Caco-2 (cell line): ENCODE results near the gene ST6GALNAC3. TPM values are rescaled to one million over a fixed set of nuclear protein-coding genes. Genes with fewer than 3 reads are reported as not detected.

Experiments
- BruUV-seq: library from RNA; stranded (reverse); fragments of 400-500 nt; replicated peaks from 2 replicates; lab custom pipeline; 2021; lab: Mats Ljungman, UMichigan
- CTCF ChIA-PET: fragments of 300-600 bp; sonication (Branson Sonifier 250); formaldehyde crosslinking; loops from one replicate; lab custom pipeline; 2022; ENCODE audit warnings: antibody characterized with exemption; lab: Charles Lee
- POLR2A ChIA-PET: fragments of 300-600 bp; sonication (Branson Sonifier 250); formaldehyde crosslinking; loops from one replicate; lab custom pipeline; 2022; ENCODE audit warnings: antibody characterized with exemption; lab: Charles Lee
- DNase-seq, 2 experiments: peaks; one replicate each; pipeline versions ENCODE4 v3.0.0 to v3.0.0-alpha.2; 2020 to 2022
- H3K27me3 ChIP-seq: replicated peaks from 2 replicates; pipeline ENCODE4 v1.6.0; 2011; ENCODE audit warnings: low read length; ENCODE audit not compliant: control insufficient read depth, insufficient read depth
- H3K36me3 ChIP-seq: 2 replicates; pipeline ENCODE4 v1.5.1; 2011; ENCODE audit warnings: low read length; ENCODE audit not compliant: control insufficient read depth, insufficient read depth
- H3K4me1 ChIP-seq: fragments of 250-450 bp; sonication (Bioruptor Pico); 2 replicates; pipeline ENCODE4 v1.5.1; 2020; ENCODE audit warnings: mild to moderate bottlenecking
- H3K4me3 ChIP-seq: 2 replicates; pipeline ENCODE4 v1.5.1; 2011; ENCODE audit warnings: low read depth, mild to moderate bottlenecking, control low read depth, low read length
- H3K9me3 ChIP-seq: fragments of 250-450 bp; sonication (Bioruptor Pico); 2 replicates; pipeline ENCODE4 v1.5.1; 2020; ENCODE audit warnings: mild to moderate bottlenecking, moderate library complexity
- H3K27ac Mint-ChIP-seq: one replicate; pipeline ENCODE4 v1.8.0; 2022; ENCODE audit warnings: mixed read lengths; ENCODE audit not compliant: unreplicated experiment
- H3K27me3 Mint-ChIP-seq: one replicate; pipeline ENCODE4 v1.8.0; 2022; ENCODE audit warnings: mixed read lengths; ENCODE audit not compliant: insufficient read depth, unreplicated experiment
- H3K36me3 Mint-ChIP-seq: one replicate; pipeline ENCODE4 v1.8.0; 2022; ENCODE audit warnings: mild to moderate bottlenecking, mixed read lengths; ENCODE audit not compliant: insufficient read depth, unreplicated experiment
- H3K4me1 Mint-ChIP-seq: one replicate; pipeline ENCODE4 v1.8.0; 2022; ENCODE audit warnings: low read depth, mixed read lengths; ENCODE audit not compliant: unreplicated experiment
- H3K4me3 Mint-ChIP-seq: one replicate; pipeline ENCODE4 v1.8.0; 2022; ENCODE audit warnings: mild to moderate bottlenecking, moderate library complexity, mixed read lengths; ENCODE audit not compliant: unreplicated experiment
- H3K9me3 Mint-ChIP-seq: one replicate; pipeline ENCODE4 v1.8.0; 2022; ENCODE audit warnings: mixed read lengths; ENCODE audit not compliant: unreplicated experiment
- CTCF ChIP-seq, 2 experiments: fragments of 200-600 bp in 1 of 2; IDR thresholded peaks; 1 replicate in 1 of 2; 2 replicates in 1 of 2; pipeline versions ENCODE4 v1.5.1 to v1.8.0; 2011 to 2022; ENCODE audit warnings: antibody characterized with exemption in 1 of 2, control low read depth in 1 of 2, inconsistent platforms in 1 of 2, low read depth in 1 of 2, low read length in 1 of 2, mild to moderate bottlenecking in 1 of 2, moderate library complexity in 1 of 2; ENCODE audit not compliant: insufficient read depth in 1 of 2, severe bottlenecking in 1 of 2, unreplicated experiment in 1 of 2
- intact Hi-C: fragments of 100-400 bp; cut with micrococcal nuclease; formaldehyde crosslinking; loops from one replicate; pipeline ENCODE4 v1.10.0; 2022; ENCODE audit not compliant: unreplicated experiment
- total RNA-seq: library from RNA; stranded (reverse); gene quantifications from 2 replicates; pipeline ENCODE4 v1.2.3, GENCODE V29; 2022

Gene ST6GALNAC3
- total RNA-seq, 1 experiment from 2014 or later, result 16.0 TPM

- H3K9me3 ChIP-seq, result no peaks in the 10 kb centered on the region
- ChIA-PET POLR2A (no interaction called here), CTCF (no interaction called here)
- H3K27me3 Mint-ChIP-seq, result no peaks in the 10 kb centered on the region
- H3K36me3 ChIP-seq, result no peaks in the 10 kb centered on the region
- no peak for TF ChIP-seq CTCF (IDR thresholded peaks at IDR 0.05; ENCODE audit: insufficient read depth in 1 of 2, low read depth in 1 of 2, low read length in 1 of 2, severe bottlenecking in 1 of 2, unreplicated experiment in 1 of 2)
- no peak for DNase-seq
- H3K4me1 ChIP-seq, result no peaks in the 10 kb centered on the region; the same call in 1 of the 2 replicates
- no peaks in the 10 kb centered on the region for H3K27me3 ChIP-seq
- intact Hi-C loops, result no loop called here
- no peak overlapping the region for H3K27ac Mint-ChIP-seq
- no peaks in the 10 kb centered on the region for H3K9me3 Mint-ChIP-seq
- no peak overlapping the region for H3K4me3 ChIP-seq
- peaks cover 7% of the 10 kb centered on the region for H3K36me3 Mint-ChIP-seq
- BruUV-seq, result no TSS peak
- H3K4me3 Mint-ChIP-seq, result no peak overlapping the region
- peaks cover 27% of the 10 kb centered on the region for H3K4me1 Mint-ChIP-seq
Observed at GRCh38 chr1:76106719-76107235, 32.2 kb downstream of the ST6GALNAC3 start.

GRCh38 chr1:76109404-76109803 lies 34.9 kb downstream of the ST6GALNAC3 start:
- Mint-ChIP-seq H3K9me3 (no peaks in the 10 kb centered on the region), H3K27me3 (no peaks in the 10 kb centered on the region), H3K4me3 (no peak overlapping the region), H3K36me3 (peaks cover 7% of the 10 kb centered on the region), H3K4me1 (peaks cover 15% of the 10 kb centered on the region), H3K27ac (no peak overlapping the region)
- Histone ChIP-seq H3K27me3 (no peaks in the 10 kb centered on the region), H3K36me3 (no peaks in the 10 kb centered on the region), H3K4me1 (no peaks in the 10 kb centered on the region; the same call in 1 of the 2 replicates), H3K9me3 (no peaks in the 10 kb centered on the region), H3K4me3 (no peak overlapping the region)
- POLR2A ChIA-PET, result no interaction called here
- no peak for DNase-seq
- CTCF ChIA-PET, result no interaction called here
- TF ChIP-seq CTCF (IDR thresholded peaks at IDR 0.05; ENCODE audit: insufficient read depth in 1 of 2, low read depth in 1 of 2, low read length in 1 of 2, severe bottlenecking in 1 of 2, unreplicated experiment in 1 of 2), result no peak
- intact Hi-C loops, result no loop called here
- no TSS peak for BruUV-seq

- intact Hi-C loops, result no loop called here
- no peaks in the 10 kb centered on the region; the same call in 1 of the 2 replicates for H3K4me1 ChIP-seq
- Mint-ChIP-seq H3K36me3 (peaks cover 7% of the 10 kb centered on the region), H3K27me3 (no peaks in the 10 kb centered on the region), H3K4me1 (peaks cover 15% of the 10 kb centered on the region), H3K9me3 (no peaks in the 10 kb centered on the region), H3K27ac (no peak overlapping the region), H3K4me3 (no peak overlapping the region)
- no peak overlapping the region for H3K4me3 ChIP-seq
- H3K36me3 ChIP-seq, result no peaks in the 10 kb centered on the region
- CTCF ChIA-PET, result no interaction called here
- no peak for TF ChIP-seq CTCF (IDR thresholded peaks at IDR 0.05; ENCODE audit: insufficient read depth in 1 of 2, low read depth in 1 of 2, low read length in 1 of 2, severe bottlenecking in 1 of 2, unreplicated experiment in 1 of 2)
- no peaks in the 10 kb centered on the region for H3K9me3 ChIP-seq
- POLR2A ChIA-PET, result no interaction called here
- DNase-seq, result no peak
- BruUV-seq, result no TSS peak
- H3K27me3 ChIP-seq, result no peaks in the 10 kb centered on the region
Observed at GRCh38 chr1:76109901-76110560, 35.5 kb downstream of the ST6GALNAC3 start.
